HEK293 (cell line): ENCODE data around the gene THSD4.

Experiments
- YY1 ChIP-seq: fragments of 450-650 bp; formaldehyde crosslinking; IDR thresholded peaks from 2 replicates; pipeline ENCODE4 v1.5.1; 2018; ENCODE audit warnings: missing biosample characterization, missing genetic modification characterization
- ZFP37 ChIP-seq: fragments of 450-650 bp; formaldehyde crosslinking; IDR thresholded peaks from 2 replicates; pipeline ENCODE4 v1.5.1; 2016; ENCODE audit warnings: missing biosample characterization, missing genetic modification characterization
- ZNF121 ChIP-seq: fragments of 450-650 bp; formaldehyde crosslinking; IDR thresholded peaks from 2 replicates; pipeline ENCODE4 v1.5.1; 2016; ENCODE audit warnings: missing biosample characterization, missing genetic modification characterization
- ZNF175 ChIP-seq: fragments of 450-650 bp; formaldehyde crosslinking; IDR thresholded peaks from 2 replicates; pipeline ENCODE4 v1.5.1; 2016; ENCODE audit warnings: missing biosample characterization, missing genetic modification characterization
- ZNF571 ChIP-seq: fragments of 450-650 bp; formaldehyde crosslinking; IDR thresholded peaks from 2 replicates; pipeline ENCODE4 v1.5.0; 2017; ENCODE audit warnings: missing biosample characterization, missing genetic modification characterization
- ZNF624 ChIP-seq: fragments of 450-650 bp; formaldehyde crosslinking; IDR thresholded peaks from 2 replicates; pipeline ENCODE4 v1.5.1; 2017; ENCODE audit warnings: missing biosample characterization, missing genetic modification characterization
- TF ChIP-seq, protein P1 (sequence below): fragments of 450-650 bp; formaldehyde crosslinking; IDR thresholded peaks from 2 replicates; pipeline ENCODE4 v1.5.1; 2016; ENCODE audit warnings: missing biosample characterization, missing genetic modification characterization
- TF ChIP-seq, protein P2 (sequence below): fragments of 450-650 bp; formaldehyde crosslinking; IDR thresholded peaks from 2 replicates; pipeline ENCODE4 v1.5.1; 2017; ENCODE audit warnings: missing biosample characterization, missing genetic modification characterization
- TF ChIP-seq, protein P3 (sequence below): fragments of 450-650 bp; formaldehyde crosslinking; IDR thresholded peaks from 2 replicates; pipeline ENCODE4 v1.5.1; 2016; ENCODE audit warnings: missing biosample characterization, missing genetic modification characterization, low read depth

DNA sequence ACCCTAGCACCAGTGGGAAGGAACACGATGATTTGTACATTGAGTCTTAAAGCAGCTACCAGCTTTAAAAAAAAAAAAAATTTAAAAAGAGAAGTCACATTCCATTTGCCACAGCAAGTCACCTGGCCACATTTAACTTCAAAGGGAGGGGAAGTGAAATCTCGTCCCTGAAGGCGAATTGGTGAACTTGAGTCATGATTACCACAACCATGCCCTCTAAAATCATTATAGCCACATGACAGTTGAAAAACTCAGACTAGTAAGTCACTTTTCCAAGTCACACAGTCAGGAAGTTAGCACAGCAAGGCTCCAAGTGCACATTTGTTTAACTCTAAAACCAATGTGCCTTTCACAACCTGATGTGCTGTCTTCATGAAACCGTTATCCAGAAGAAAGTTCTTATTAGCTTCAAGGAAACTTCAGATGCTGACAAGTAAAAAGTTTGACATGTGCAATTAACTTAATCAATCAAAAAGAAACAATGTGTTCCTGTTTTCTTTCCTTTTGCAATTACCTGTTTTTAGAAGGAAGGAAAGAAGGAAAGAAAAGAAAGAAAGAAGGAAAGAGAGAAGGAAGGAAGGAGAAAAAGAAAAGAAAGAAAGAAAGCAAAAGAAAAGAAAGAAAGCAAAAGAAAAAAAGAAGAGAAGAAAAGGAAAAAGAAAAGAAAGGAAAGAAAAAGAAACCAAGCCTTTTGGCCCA is 8.3 kb upstream of the THSD4 start:
- TF ChIP-seq, protein P1, sequence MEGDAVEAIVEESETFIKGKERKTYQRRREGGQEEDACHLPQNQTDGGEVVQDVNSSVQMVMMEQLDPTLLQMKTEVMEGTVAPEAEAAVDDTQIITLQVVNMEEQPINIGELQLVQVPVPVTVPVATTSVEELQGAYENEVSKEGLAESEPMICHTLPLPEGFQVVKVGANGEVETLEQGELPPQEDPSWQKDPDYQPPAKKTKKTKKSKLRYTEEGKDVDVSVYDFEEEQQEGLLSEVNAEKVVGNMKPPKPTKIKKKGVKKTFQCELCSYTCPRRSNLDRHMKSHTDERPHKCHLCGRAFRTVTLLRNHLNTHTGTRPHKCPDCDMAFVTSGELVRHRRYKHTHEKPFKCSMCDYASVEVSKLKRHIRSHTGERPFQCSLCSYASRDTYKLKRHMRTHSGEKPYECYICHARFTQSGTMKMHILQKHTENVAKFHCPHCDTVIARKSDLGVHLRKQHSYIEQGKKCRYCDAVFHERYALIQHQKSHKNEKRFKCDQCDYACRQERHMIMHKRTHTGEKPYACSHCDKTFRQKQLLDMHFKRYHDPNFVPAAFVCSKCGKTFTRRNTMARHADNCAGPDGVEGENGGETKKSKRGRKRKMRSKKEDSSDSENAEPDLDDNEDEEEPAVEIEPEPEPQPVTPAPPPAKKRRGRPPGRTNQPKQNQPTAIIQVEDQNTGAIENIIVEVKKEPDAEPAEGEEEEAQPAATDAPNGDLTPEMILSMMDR, result no peak
- TF ChIP-seq, protein P2, sequence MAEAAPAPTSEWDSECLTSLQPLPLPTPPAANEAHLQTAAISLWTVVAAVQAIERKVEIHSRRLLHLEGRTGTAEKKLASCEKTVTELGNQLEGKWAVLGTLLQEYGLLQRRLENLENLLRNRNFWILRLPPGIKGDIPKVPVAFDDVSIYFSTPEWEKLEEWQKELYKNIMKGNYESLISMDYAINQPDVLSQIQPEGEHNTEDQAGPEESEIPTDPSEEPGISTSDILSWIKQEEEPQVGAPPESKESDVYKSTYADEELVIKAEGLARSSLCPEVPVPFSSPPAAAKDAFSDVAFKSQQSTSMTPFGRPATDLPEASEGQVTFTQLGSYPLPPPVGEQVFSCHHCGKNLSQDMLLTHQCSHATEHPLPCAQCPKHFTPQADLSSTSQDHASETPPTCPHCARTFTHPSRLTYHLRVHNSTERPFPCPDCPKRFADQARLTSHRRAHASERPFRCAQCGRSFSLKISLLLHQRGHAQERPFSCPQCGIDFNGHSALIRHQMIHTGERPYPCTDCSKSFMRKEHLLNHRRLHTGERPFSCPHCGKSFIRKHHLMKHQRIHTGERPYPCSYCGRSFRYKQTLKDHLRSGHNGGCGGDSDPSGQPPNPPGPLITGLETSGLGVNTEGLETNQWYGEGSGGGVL (tag by site-specific recombination), result no peak
- TF ChIP-seq, protein P3, sequence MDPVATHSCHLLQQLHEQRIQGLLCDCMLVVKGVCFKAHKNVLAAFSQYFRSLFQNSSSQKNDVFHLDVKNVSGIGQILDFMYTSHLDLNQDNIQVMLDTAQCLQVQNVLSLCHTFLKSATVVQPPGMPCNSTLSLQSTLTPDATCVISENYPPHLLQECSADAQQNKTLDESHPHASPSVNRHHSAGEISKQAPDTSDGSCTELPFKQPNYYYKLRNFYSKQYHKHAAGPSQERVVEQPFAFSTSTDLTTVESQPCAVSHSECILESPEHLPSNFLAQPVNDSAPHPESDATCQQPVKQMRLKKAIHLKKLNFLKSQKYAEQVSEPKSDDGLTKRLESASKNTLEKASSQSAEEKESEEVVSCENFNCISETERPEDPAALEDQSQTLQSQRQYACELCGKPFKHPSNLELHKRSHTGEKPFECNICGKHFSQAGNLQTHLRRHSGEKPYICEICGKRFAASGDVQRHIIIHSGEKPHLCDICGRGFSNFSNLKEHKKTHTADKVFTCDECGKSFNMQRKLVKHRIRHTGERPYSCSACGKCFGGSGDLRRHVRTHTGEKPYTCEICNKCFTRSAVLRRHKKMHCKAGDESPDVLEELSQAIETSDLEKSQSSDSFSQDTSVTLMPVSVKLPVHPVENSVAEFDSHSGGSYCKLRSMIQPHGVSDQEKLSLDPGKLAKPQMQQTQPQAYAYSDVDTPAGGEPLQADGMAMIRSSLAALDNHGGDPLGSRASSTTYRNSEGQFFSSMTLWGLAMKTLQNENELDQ (tag by site-specific recombination), result no peak
- TF ChIP-seq ZNF571 (tag by site-specific recombination), result no peak
- no peak for TF ChIP-seq ZNF121 (tag by site-specific recombination)
- no peak for TF ChIP-seq ZNF624
- TF ChIP-seq YY1, result no peak
- no peak for TF ChIP-seq ZFP37 (tag by site-specific recombination)
- TF ChIP-seq ZNF175 (tag by site-specific recombination), result no peak
